Keratinocyte (primary cell): Measurements from ENCODE around the gene AKAP10.

ENCODE experiments used
- EZH2 ChIP-seq: IDR thresholded peaks from one replicate; pipeline ENCODE4 v1.6.1; 2012; ENCODE audit warnings: inconsistent platforms, mild to moderate bottlenecking, low read length, moderate library complexity
- TF ChIP-seq, protein P1 (sequence below), 3 experiments: IDR thresholded peaks in 1 of 3; conservative IDR thresholded peaks in 1 of 3; optimal IDR thresholded peaks in 1 of 3; 2 replicates in 2 of 3; 3 replicates in 1 of 3; pipeline versions ENCODE3 to v1.5.1; 2011; ENCODE audit warnings: low read length in 3 of 3, mild to moderate bottlenecking in 3 of 3, moderate library complexity in 2 of 3, control low read depth in 1 of 3, inconsistent platforms in 1 of 3; ENCODE audit not compliant: insufficient read depth in 2 of 3; ENCODE audit errors: extremely low read depth in 1 of 3

- TF ChIP-seq, protein P1, sequence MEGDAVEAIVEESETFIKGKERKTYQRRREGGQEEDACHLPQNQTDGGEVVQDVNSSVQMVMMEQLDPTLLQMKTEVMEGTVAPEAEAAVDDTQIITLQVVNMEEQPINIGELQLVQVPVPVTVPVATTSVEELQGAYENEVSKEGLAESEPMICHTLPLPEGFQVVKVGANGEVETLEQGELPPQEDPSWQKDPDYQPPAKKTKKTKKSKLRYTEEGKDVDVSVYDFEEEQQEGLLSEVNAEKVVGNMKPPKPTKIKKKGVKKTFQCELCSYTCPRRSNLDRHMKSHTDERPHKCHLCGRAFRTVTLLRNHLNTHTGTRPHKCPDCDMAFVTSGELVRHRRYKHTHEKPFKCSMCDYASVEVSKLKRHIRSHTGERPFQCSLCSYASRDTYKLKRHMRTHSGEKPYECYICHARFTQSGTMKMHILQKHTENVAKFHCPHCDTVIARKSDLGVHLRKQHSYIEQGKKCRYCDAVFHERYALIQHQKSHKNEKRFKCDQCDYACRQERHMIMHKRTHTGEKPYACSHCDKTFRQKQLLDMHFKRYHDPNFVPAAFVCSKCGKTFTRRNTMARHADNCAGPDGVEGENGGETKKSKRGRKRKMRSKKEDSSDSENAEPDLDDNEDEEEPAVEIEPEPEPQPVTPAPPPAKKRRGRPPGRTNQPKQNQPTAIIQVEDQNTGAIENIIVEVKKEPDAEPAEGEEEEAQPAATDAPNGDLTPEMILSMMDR (optimal IDR thresholded peaks at IDR 0.05 in 1 of 3, IDR thresholded peaks at IDR 0.05 in 1 of 3, conservative IDR thresholded peaks at IDR 0.05 in 1 of 3; ENCODE audit: extremely low read depth in 1 of 3, insufficient read depth in 2 of 3, low read length in 3 of 3) = no peak
- TF ChIP-seq EZH2 = no peak
Measured at GRCh38 chr17:20012017-20012536, 34.4 kb upstream of the AKAP10 start.
